Left ventricle myocardium inferior (tissue), 1 donor: ENCODE measurements around the gene SYT17. TPM values are rescaled to one million over a fixed set of nuclear protein-coding genes. Genes with fewer than 3 reads are reported as not detected.

ENCODE experiments used
- DNase-seq: peaks from one replicate; pipeline ENCODE4 v3.0.0-alpha.2; 2020
- H3K27ac ChIP-seq: fragments of 200-600 bp; replicated peaks from 2 replicates; pipeline ENCODE4 v1.8.0; 2021
- H3K27me3 ChIP-seq: fragments of 200-600 bp; 2 replicates; pipeline ENCODE4 v1.8.0; 2021; ENCODE audit warnings: low read depth
- H3K36me3 ChIP-seq: fragments of 200-600 bp; 2 replicates; pipeline ENCODE4 v1.8.0; 2021
- H3K4me1 ChIP-seq: fragments of 200-600 bp; 2 replicates; pipeline ENCODE4 v1.8.0; 2021
- H3K4me3 ChIP-seq: fragments of 200-600 bp; 2 replicates; pipeline ENCODE4 v1.8.0; 2021; ENCODE audit warnings: mild to moderate bottlenecking, moderate library complexity
- H3K9me3 ChIP-seq: fragments of 200-600 bp; replicated peaks from 2 replicates; pipeline ENCODE4 v1.8.0; 2021
- CTCF ChIP-seq: fragments of 200-600 bp; IDR thresholded peaks from 2 replicates; pipeline ENCODE4 v1.8.0; 2021; ENCODE audit warnings: antibody characterized with exemption, mild to moderate bottlenecking, borderline replicate concordance
- intact Hi-C: fragments of 100-400 bp; cut with micrococcal nuclease; formaldehyde crosslinking; loops from one replicate; pipeline ENCODE4 v1.11.0; 2022
- total RNA-seq: library from RNA; stranded (reverse); fragmentation: NEBNext Ultra II Directional; extraction: Animal tissue kit (Norgen Biotek cat#: 25700); gene quantifications from one replicate; pipeline ENCODE4 v1.2.1, GENCODE V29; 2021
- donor health status: DM: no; HTN: yes; CAD: no; lungs with severe emphysema.

The SYT17 gene
- total RNA-seq, 1 donor from 2014 or later = 0.49 TPM

DNA sequence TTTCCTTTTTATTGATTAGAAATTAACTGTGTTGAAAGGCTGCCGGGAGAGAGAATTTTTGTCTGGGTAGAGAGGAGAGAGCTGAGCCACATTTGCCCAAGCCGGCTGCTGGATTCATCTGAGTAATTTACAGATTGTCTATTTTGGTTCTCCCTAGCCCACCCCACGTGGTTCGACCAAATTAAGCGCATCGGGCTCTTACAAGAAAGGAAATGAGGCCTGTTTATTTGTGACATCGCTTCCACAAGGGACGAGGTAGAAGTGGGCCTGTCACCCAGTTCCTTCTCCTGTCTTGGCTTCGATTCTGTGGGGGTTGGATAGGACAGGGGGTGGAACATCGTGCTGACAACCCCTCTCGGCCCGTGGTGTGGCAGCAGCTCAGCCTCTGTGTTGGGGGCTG is 42.9 kb downstream of the SYT17 start:
- no peak for TF ChIP-seq CTCF
- Histone ChIP-seq H3K4me3 (no peak overlapping the region), H3K27ac (no peak overlapping the region), H3K27me3 (no peaks in the 10 kb centered on the region), H3K36me3 (peaks cover 3% of the 10 kb centered on the region), H3K4me1 (no peaks in the 10 kb centered on the region), H3K9me3 (peaks cover 10% of the 10 kb centered on the region)
- intact Hi-C loops = no loop called here
- DNase-seq = no peak

DNA sequence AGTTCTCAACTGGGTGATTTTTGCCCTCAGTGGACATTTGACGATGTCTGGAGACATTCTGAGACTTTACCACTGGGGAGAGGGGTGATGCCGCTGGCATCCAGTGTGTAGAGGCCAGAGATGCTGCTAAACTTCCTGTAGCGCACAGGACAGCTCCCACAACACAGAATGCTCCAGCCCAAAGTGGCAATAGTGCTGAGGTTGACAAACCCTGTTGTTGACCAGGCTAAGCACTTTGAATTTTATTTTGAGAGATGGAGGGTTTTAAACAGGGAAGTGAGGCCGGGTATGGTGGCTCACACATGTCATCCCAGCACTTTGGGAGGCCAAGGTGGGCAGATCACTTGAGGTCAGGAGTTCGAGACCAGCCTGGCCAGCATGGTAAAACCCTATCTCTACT is 44.0 kb downstream of the SYT17 start:
- no peak for DNase-seq
- no peak for TF ChIP-seq CTCF
- Histone ChIP-seq H3K27ac (no peak overlapping the region), H3K27me3 (no peaks in the 10 kb centered on the region), H3K9me3 (peaks cover 16% of the 10 kb centered on the region), H3K4me3 (no peak overlapping the region), H3K36me3 (peaks cover 3% of the 10 kb centered on the region), H3K4me1 (no peaks in the 10 kb centered on the region)
- intact Hi-C loops = no loop called here

DNA sequence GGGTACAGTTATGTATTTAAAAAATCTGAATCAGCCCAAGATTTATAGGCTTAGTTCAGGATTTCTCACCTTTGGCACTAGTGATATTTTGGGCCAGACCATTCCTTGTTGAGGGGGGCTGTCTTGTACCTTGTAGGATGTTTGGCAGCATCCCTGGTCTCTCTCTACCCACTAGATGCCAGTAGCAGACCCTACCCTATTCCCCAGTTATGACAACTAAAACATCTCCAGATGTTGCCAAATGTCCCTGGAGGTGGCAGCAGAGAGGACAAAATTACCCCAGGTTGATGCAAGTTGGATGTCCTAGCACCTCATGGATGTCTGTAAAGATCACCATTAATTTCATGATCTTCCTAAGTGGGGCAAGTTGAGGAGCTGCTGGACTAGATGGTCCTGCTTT is 45.8 kb downstream of the SYT17 start:
- no peak for TF ChIP-seq CTCF
- Histone ChIP-seq H3K36me3 (peaks cover 3% of the 10 kb centered on the region), H3K27me3 (no peaks in the 10 kb centered on the region), H3K27ac (no peak overlapping the region), H3K9me3 (peaks cover 16% of the 10 kb centered on the region), H3K4me3 (no peak overlapping the region), H3K4me1 (no peaks in the 10 kb centered on the region)
- no peak for DNase-seq
- intact Hi-C loops = no loop called here

DNA sequence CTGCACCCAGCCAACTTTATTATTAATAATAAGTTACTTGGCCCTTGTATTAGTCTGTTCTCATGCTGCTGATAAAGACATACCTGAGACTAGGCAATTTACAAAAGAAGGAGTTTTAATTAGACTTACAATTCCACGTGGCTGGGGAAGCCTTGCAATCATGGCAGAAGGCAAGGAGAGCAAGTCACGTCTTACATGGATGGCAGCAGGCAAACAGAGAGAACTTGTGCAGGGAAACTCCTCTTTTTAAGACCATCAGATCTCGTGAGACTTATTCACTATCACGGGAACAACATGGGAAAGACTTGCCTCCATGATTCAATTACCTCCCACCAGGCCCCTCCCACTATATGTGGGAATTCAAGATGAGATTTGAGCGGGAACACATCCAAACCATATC is 47.7 kb downstream of the SYT17 start:
- Histone ChIP-seq H3K36me3 (peaks cover 8% of the 10 kb centered on the region), H3K27ac (no peak overlapping the region), H3K9me3 (peaks cover 16% of the 10 kb centered on the region), H3K4me3 (no peak overlapping the region), H3K4me1 (no peaks in the 10 kb centered on the region), H3K27me3 (no peaks in the 10 kb centered on the region)
- no peak for DNase-seq
- no peak for TF ChIP-seq CTCF
- intact Hi-C loops = no loop called here

GRCh38 chr16:19218581-19218980 is 50.5 kb downstream of the SYT17 start:
- no peak overlapping the region for H3K4me3 ChIP-seq
- H3K4me1 ChIP-seq = no peaks in the 10 kb centered on the region
- H3K9me3 ChIP-seq = peaks cover 17% of the 10 kb centered on the region
- peaks cover 5% of the 10 kb centered on the region for H3K36me3 ChIP-seq
- TF ChIP-seq CTCF = no peak
- DNase-seq = no peak
- intact Hi-C loops = no loop called here
- no peak overlapping the region for H3K27ac ChIP-seq
- no peaks in the 10 kb centered on the region for H3K27me3 ChIP-seq

GRCh38 chr16:19219836-19220235 is 51.8 kb downstream of the SYT17 start:
- intact Hi-C loops = no loop called here
- Histone ChIP-seq H3K4me1 (no peaks in the 10 kb centered on the region), H3K36me3 (peaks cover 16% of the 10 kb centered on the region), H3K4me3 (no peak overlapping the region), H3K27me3 (no peaks in the 10 kb centered on the region), H3K27ac (no peak overlapping the region), H3K9me3 (peaks cover 20% of the 10 kb centered on the region)
- DNase-seq = no peak
- TF ChIP-seq CTCF = no peak
